Peyer's patch (tissue), 4 donors: ENCODE data around the gene ADAMTSL3. TPM values are rescaled to one million over a fixed set of nuclear protein-coding genes. Genes with fewer than 3 reads are reported as not detected.
"Not testable (repeated sequence)": the region's sequence is repeated elsewhere in the genome, so short reads cannot be mapped to it uniquely, and the experiment has no call there.

Experiments
- DNase-seq, 3 donors: peaks; one replicate each; pipeline ENCODE4 v3.0.0-alpha.2; 2017 to 2019
- H3K27ac ChIP-seq, 4 donors: fragments of 200-600 bp; sonication (generic); one replicate each; pipeline ENCODE4 v1.5.1; 2016 to 2019
- H3K27me3 ChIP-seq, 2 donors: fragments of 200-600 bp; sonication (generic); one replicate each; pipeline ENCODE4 v1.5.1; 2019
- H3K36me3 ChIP-seq, 3 donors: fragments of 200-600 bp; sonication (generic); one replicate each; pipeline ENCODE4 v1.5.1; 2016 to 2019
- H3K4me1 ChIP-seq, 4 donors: fragments of 200-600 bp; sonication (generic); one replicate each; pipeline ENCODE4 v1.5.1; 2016 to 2019
- H3K4me3 ChIP-seq, 4 donors: fragments of 200-600 bp; sonication (generic); 1 replicate in 3 of 4; 2 replicates in 1 of 4; pipeline ENCODE4 v1.5.1; 2016 to 2019; ENCODE audit warnings: mild to moderate bottlenecking in 1 of 4
- H3K9me3 ChIP-seq, 4 donors: fragments of 200-600 bp; sonication (generic); one replicate each; pipeline ENCODE4 v1.5.1; 2016 to 2019; ENCODE audit warnings: mild to moderate bottlenecking in 1 of 4
- POLR2A ChIP-seq, 2 donors: fragments of 450-650 bp; IDR thresholded peaks; one replicate each; pipeline ENCODE4 v1.5.1; 2017; ENCODE audit warnings: antibody characterized with exemption in 2 of 2, mild to moderate bottlenecking in 2 of 2, moderate library complexity in 2 of 2
- total RNA-seq, 4 donors: library from RNA; depleted of rRNA; stranded (reverse); fragments of >200 nt; gene quantifications; one replicate each; pipeline ENCODE4 v1.1.0, GENCODE V29; 2016
- TF ChIP-seq, protein P1 (sequence below), 6 experiments: fragments of 450-650 bp in 4 of 6; fragments of 200-600 bp in 2 of 6; sonication (generic) in 1 of 6; IDR thresholded peaks; one replicate each; pipeline ENCODE4 v1.5.1; 2017 to 2019; ENCODE audit warnings: antibody characterized with exemption in 6 of 6, mild to moderate bottlenecking in 3 of 6, moderate library complexity in 1 of 6

ADAMTSL3 gene
- total RNA-seq, 4 donors from 2014 or later: 0.94 to 9.1 (median 2.8) TPM

DNA sequence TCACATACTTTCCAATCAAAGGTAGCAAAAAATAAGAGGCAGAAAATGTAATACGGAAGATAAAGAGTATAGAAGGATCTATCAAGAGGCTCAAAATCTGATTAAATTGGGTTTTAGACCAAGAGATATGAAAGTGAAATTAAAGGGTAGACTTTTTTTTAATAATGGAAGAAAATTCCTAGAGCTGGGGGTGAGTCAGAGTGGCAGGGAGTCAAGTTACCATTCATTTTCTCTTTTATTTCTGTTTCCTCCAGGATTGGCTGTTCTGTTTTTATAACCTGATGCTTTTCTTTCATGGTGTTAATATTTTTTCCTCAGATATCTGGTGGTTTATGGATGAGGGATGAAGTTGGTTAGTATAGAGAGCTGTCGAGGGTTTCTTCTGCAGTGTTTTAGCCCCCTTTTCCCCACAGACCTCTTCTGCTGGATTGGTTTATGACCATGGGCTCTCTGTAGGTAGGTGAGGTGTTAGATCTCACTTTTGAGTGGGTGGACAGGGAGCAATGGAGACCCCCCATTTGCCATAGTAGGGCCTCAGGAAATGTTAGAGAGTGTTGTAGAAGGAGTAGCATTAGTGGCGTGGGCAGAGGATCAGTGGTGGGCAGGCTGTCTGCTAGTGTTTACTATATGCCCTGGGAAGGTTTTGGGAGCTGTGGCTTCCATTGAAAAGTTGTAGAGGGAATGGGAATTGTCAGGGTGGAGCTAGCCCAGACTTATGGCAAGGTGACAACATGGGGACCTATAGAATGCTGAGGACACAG, 380.1 kb downstream of the ADAMTSL3 start:
- no peaks in the 10 kb centered on the region for H3K27me3 ChIP-seq
- no peak overlapping the region for H3K4me3 ChIP-seq
- no peaks in the 10 kb centered on the region for H3K4me1 ChIP-seq
- no peaks in the 10 kb centered on the region for H3K36me3 ChIP-seq
- DNase-seq: no peak
- H3K27ac ChIP-seq: no peak overlapping the region
- TF ChIP-seq, protein P1, sequence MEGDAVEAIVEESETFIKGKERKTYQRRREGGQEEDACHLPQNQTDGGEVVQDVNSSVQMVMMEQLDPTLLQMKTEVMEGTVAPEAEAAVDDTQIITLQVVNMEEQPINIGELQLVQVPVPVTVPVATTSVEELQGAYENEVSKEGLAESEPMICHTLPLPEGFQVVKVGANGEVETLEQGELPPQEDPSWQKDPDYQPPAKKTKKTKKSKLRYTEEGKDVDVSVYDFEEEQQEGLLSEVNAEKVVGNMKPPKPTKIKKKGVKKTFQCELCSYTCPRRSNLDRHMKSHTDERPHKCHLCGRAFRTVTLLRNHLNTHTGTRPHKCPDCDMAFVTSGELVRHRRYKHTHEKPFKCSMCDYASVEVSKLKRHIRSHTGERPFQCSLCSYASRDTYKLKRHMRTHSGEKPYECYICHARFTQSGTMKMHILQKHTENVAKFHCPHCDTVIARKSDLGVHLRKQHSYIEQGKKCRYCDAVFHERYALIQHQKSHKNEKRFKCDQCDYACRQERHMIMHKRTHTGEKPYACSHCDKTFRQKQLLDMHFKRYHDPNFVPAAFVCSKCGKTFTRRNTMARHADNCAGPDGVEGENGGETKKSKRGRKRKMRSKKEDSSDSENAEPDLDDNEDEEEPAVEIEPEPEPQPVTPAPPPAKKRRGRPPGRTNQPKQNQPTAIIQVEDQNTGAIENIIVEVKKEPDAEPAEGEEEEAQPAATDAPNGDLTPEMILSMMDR (IDR thresholded peaks at IDR 0.05): no peak
- TF ChIP-seq POLR2A (IDR thresholded peaks at IDR 0.05): no peak
- peaks cover 0 to 6% (median 0%) of the 10 kb centered on the region in 4 donors for H3K9me3 ChIP-seq

DNA sequence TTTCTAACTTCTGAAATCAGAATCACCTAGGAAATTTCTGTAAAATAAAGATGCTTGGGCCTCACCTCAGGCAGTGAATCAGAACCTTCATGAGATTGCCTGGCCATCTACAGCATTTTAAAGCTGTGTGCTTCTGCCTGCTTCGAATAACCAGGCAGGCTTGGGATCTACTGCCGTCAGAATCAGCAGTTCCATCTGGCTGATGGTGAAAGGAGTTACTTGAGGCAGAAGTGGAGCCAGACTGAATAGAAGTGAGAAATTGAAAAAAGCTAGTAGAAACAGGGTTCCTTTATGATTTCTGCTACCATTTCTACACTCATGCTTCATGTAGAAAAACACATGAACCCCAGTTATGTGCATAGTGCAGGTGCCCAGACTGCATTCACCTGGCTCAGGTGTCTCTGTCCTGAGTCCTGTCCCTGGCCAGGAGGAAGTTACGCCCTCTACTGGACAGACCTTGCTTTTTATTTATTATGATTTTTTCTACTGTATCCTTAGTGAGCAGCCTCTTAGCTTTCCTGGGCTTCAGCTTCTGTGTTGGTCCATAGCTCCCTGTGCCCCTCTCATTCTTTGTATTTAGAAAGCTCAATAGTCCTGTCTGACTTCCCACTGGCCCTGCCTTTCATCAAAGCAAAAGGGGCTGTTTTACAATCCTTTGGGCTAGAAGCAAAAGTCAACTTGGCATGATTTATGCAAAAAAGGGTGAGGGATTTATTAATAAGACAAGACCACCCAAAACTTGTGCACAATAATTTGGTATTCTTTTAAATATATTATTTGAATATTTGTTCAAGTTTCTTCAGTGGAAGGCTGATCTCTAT, 380.9 kb downstream of the ADAMTSL3 start:
- Histone ChIP-seq H3K4me1 (no peaks in the 10 kb centered on the region), H3K4me3 (no peak overlapping the region), H3K27me3 (no peaks in the 10 kb centered on the region), H3K27ac (no peak overlapping the region), H3K36me3 (no peaks in the 10 kb centered on the region), H3K9me3 (peaks cover 0 to 4% (median 0%) of the 10 kb centered on the region in 4 donors)
- no peak for DNase-seq
- no peak for TF ChIP-seq POLR2A (IDR thresholded peaks at IDR 0.05)
- TF ChIP-seq, protein P1 (IDR thresholded peaks at IDR 0.05): no peak

DNA sequence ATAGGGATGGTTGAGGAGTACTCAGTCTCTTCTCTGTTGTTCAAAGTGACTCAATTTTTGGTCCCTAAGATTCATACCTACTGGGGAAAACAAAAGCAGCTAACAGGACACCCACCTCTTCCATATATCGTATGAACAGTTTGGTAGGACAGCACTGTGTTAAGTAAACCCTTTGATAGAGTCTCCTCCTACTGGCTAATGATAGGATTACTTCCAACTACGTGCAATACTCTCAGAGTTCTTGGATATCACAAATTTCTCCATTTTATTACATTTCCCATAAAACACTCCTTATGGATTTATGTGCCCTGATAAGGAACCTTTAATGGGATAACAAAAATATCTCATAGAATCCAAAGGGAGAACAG, 381.5 kb downstream of the ADAMTSL3 start:
- Histone ChIP-seq H3K27me3 (no peaks in the 10 kb centered on the region), H3K9me3 (no peaks in the 10 kb centered on the region), H3K4me3 (no peak overlapping the region), H3K36me3 (no peaks in the 10 kb centered on the region), H3K27ac (no peak overlapping the region), H3K4me1 (no peaks in the 10 kb centered on the region)
- TF ChIP-seq, protein P1 (IDR thresholded peaks at IDR 0.05): peak in 2 of 6 experiments; percentile 8 to 26
- TF ChIP-seq POLR2A (IDR thresholded peaks at IDR 0.05): no peak
- DNase-seq: no peak

DNA sequence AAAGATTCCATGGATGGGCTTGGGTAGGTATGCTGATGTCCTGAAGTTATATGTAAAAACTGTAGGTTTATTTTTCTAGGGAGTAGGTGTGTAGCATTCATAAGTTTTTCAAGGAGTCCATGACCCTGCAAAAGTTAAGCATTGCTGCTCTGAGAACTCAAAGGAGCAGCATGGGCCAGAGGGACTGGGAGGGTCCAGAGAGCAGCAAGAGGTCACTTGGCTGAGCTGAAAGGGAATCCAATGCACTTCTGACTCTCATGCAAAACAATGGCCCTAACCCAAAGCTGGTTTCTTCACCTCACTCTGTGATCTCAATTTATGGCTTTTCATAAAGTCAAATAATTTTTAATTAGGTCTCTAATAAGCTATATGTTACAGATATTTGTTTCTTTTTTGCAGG, 383.4 kb downstream of the ADAMTSL3 start:
- H3K27ac ChIP-seq: no peak overlapping the region
- no peaks in the 10 kb centered on the region for H3K9me3 ChIP-seq
- DNase-seq: no peak
- H3K36me3 ChIP-seq: no peaks in the 10 kb centered on the region
- H3K27me3 ChIP-seq: no peaks in the 10 kb centered on the region
- H3K4me1 ChIP-seq: no peaks in the 10 kb centered on the region
- TF ChIP-seq, protein P1 (IDR thresholded peaks at IDR 0.05): no peak
- no peak for TF ChIP-seq POLR2A (IDR thresholded peaks at IDR 0.05)
- no peak overlapping the region for H3K4me3 ChIP-seq

DNA sequence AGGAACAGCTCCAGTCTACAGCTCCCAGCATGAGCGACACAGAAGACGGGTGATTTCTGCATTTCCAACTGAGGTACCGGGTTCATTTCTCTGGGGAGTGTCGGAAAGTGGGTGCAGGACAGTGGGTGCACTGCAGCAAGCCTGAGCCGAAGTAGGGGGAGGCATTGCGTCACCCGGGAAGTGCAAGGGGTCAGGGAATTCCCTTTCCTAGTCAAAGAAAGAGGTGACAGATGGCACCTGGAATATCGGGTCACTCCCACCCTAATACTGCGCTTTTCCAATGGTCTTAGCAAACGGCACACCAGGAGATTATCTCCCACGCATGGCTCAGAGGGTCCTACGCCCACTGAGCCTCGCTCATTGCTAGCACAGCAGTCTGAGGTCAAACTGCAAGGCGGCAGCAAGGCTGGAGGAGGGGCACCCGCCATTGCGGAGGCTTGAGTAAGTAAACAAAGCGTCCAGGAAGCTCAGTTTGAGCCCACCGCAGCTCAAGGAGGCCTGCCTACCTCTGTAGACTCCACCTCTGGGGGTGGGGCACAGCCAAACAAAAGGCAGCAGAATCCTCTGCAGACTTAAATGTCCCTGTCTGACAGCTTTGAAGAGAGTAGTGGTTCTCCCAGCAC, 388.6 kb downstream of the ADAMTSL3 start:
- not testable (repeated sequence) for H3K36me3 ChIP-seq, H3K27ac ChIP-seq, H3K4me3 ChIP-seq, DNase-seq, H3K9me3 ChIP-seq, H3K4me1 ChIP-seq, H3K27me3 ChIP-seq
